HepG2 (cell line): Measurements from ENCODE around the gene TMEM95.
"Not testable (repeated sequence)": the region's sequence is repeated elsewhere in the genome, so short reads cannot be mapped to it uniquely, and the experiment has no call there.

Source experiments
- CTCF ChIP-seq: sonication (generic); formaldehyde crosslinking; IDR thresholded peaks from 2 replicates; pipeline ENCODE4 v1.5.0; 2020; ENCODE audit warnings: mild to moderate bottlenecking, missing genetic modification reagents, moderate library complexity
- HDAC6 ChIP-seq: fragments of 200-600 bp; sonication (generic); IDR thresholded peaks from 2 replicates; pipeline ENCODE4 v1.7.0; 2017; ENCODE audit warnings: mild to moderate bottlenecking, antibody characterized with exemption, low read length, low read depth
- IKZF1 ChIP-seq: fragments of 450-650 bp; IDR thresholded peaks from 2 replicates; pipeline ENCODE4 v1.7.1; 2016
- TRIM24 ChIP-seq: sonication (generic); formaldehyde crosslinking; IDR thresholded peaks from 2 replicates; pipeline ENCODE4 v1.8.0; 2022; ENCODE audit warnings: mild to moderate bottlenecking, missing genetic modification reagents
- ZC3H4 ChIP-seq: sonication (generic); formaldehyde crosslinking; IDR thresholded peaks from 2 replicates; pipeline ENCODE4 v1.4.0; 2020; ENCODE audit warnings: missing genetic modification reagents, borderline replicate concordance
- ZFX ChIP-seq: sonication (generic); formaldehyde crosslinking; IDR thresholded peaks from 2 replicates; pipeline ENCODE4 v1.4.0; 2020; ENCODE audit warnings: mild to moderate bottlenecking, low read depth, missing genetic modification reagents, moderate library complexity

DNA sequence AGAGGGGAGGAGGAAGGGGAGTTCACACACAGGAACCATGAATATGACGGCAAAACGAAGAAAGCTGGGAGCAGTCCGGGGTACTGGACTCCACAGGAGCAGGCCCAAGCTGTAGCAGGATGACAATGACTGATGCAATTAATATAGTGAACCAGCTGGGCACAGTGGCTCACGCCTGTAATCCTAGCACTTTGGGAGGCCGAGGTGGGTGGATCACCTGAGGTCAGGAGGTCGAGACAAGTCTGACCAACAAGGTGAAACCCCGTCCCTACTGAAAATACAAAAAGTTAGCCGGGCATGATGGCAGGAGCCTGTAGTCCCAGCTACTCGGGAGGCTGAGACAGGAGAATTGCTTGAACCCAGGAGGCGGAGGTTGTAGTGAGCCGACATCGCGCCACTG is 19.2 kb upstream of the TMEM95 start:
- not testable (repeated sequence) for TF ChIP-seq IKZF1; ZFX; CTCF (CRISPR knock-in tag); TRIM24 (CRISPR knock-in tag); ZC3H4 (CRISPR knock-in tag); HDAC6
